Activated CD4-positive, alpha-beta T cell treated with anti-CD3 and anti-CD28 coated beads, Interleukin-2, amount 50 U/mL, for 48 hours (primary cell): ENCODE results near the gene VIL1.

ENCODE experiments used
- DNase-seq, 2 experiments: peaks; one replicate each; pipeline ENCODE4 v3.0.0-alpha.2; 2020

VIL1 gene

GRCh38 chr2:218395456-218395825 is 23.5 kb upstream of the VIL1 start:
- no peak for DNase-seq

- DNase-seq = peak; percentile 92 to 94
These were observed 22.9 kb upstream of the VIL1 start for GRCh38 chr2:218395826-218396687.

GRCh38 chr2:218396688-218397462 is 22.0 kb upstream of the VIL1 start:
- DNase-seq = peak; percentile 63 to 73

- no peak for DNase-seq
These were observed 21.5 kb upstream of the VIL1 start for GRCh38 chr2:218397463-218397819.

- DNase-seq = peak; percentile 70 to 78
These were observed 21.0 kb upstream of the VIL1 start for GRCh38 chr2:218397820-218398436.

- DNase-seq = peak; percentile 75 to 76
These were observed 20.2 kb upstream of the VIL1 start for GRCh38 chr2:218398437-218399390.

- peak; percentile 87 to 91 for DNase-seq
These were observed 19.3 kb upstream of the VIL1 start, which contains the start of gene CTDSP1 for GRCh38 chr2:218399391-218400166. TSS of gene CTDSP1 (plus strand) at chr2:218399868. CDS start at chr2:218400091, 223 bp downstream.

- DNase-seq = peak; percentile 42 to 55
These were observed 18.6 kb upstream of the VIL1 start for GRCh38 chr2:218400167-218400929.

- DNase-seq = no peak
These were observed 17.7 kb upstream of the VIL1 start for GRCh38 chr2:218400930-218401881.

- DNase-seq = no peak
These were observed 17.0 kb upstream of the VIL1 start for GRCh38 chr2:218401890-218402289.

- DNase-seq = no peak
These were observed 16.4 kb upstream of the VIL1 start for GRCh38 chr2:218402491-218402901.

- no peak for DNase-seq
These were observed 16.0 kb upstream of the VIL1 start for GRCh38 chr2:218402911-218403411.

GRCh38 chr2:218403810-218404209 is 15.1 kb upstream of the VIL1 start:
- no peak for DNase-seq

- no peak for DNase-seq
These were observed 14.4 kb upstream of the VIL1 start for GRCh38 chr2:218404351-218405085.

GRCh38 chr2:218405086-218405745 is 13.7 kb upstream of the VIL1 start:
- no peak for DNase-seq

- DNase-seq = peak in 1 of 2 experiments; percentile 32
These were observed 13.1 kb upstream of the VIL1 start for GRCh38 chr2:218405746-218406208.

- DNase-seq = peak; percentile 97
These were observed 12.5 kb upstream of the VIL1 start for GRCh38 chr2:218406209-218406948.
